ENCODE data around the gene PNPLA6.

The PNPLA6 gene

GRCh38 chr19:7578127-7578526 is 42.6 kb downstream of the PNPLA6 start:
- no peak for DNase-seq (ENCODE audit: low read depth)
- TF ChIP-seq, protein P1, sequence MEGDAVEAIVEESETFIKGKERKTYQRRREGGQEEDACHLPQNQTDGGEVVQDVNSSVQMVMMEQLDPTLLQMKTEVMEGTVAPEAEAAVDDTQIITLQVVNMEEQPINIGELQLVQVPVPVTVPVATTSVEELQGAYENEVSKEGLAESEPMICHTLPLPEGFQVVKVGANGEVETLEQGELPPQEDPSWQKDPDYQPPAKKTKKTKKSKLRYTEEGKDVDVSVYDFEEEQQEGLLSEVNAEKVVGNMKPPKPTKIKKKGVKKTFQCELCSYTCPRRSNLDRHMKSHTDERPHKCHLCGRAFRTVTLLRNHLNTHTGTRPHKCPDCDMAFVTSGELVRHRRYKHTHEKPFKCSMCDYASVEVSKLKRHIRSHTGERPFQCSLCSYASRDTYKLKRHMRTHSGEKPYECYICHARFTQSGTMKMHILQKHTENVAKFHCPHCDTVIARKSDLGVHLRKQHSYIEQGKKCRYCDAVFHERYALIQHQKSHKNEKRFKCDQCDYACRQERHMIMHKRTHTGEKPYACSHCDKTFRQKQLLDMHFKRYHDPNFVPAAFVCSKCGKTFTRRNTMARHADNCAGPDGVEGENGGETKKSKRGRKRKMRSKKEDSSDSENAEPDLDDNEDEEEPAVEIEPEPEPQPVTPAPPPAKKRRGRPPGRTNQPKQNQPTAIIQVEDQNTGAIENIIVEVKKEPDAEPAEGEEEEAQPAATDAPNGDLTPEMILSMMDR (IDR thresholded peaks at IDR 0.05; ENCODE audit: insufficient read depth, low read depth, low read length, missing control alignments) = no peak
- H3K4me3 ChIP-seq (ENCODE audit: low read length) = no peak overlapping the region

DNA sequence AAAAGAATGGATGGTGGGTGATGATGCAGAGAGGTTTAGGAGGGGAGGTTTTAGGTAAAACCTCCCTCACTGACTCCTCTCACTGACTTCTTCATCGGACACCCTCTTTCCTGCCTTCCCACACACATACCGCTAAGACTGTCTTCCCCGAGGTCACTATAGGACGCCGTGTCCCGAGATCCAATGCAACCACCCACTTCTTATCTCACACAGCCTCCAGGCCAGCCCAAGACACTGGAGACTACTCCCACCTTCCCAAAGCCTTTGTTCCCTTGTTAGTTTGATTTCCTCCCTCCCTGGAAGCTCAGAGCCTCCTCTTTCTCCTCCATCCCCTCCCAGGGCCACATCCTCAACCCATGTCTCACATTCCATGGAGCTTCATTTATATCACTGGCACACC is 43.7 kb downstream of the PNPLA6 start:
- no peak overlapping the region for H3K4me3 ChIP-seq (ENCODE audit: low read length)
- TF ChIP-seq, protein P1 (IDR thresholded peaks at IDR 0.05; ENCODE audit: insufficient read depth, low read depth, low read length, missing control alignments) = no peak
- no peak for DNase-seq (ENCODE audit: low read depth)

- no peak overlapping the region for H3K4me3 ChIP-seq (ENCODE audit: low read length)
- TF ChIP-seq, protein P1 (IDR thresholded peaks at IDR 0.05; ENCODE audit: insufficient read depth, low read depth, low read length, missing control alignments) = no peak
- no peak for DNase-seq (ENCODE audit: low read depth)
Observed at GRCh38 chr19:7582446-7582845, 46.9 kb downstream of the PNPLA6 start.

DNA sequence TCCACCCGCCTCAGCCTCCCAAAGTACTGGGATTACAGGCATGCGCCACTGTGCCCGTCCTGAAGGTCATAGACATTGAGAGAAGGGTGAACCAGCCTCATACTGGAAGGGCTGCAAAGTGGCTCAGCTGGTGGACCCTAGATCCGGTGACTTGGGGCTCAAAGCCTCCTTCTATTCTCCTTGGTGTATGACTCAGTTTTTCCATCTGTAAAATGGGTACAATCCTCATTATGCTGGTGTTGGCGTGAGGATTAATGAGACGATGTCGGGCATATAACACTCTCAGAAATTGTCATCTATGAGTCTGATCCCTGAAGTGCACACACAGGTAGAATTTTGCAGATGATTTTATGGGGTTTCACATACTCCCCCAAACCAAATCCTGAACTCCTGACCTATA is 54.3 kb downstream of the PNPLA6 start:
- H3K4me3 ChIP-seq (ENCODE audit: low read length) = no peak overlapping the region
- TF ChIP-seq, protein P1 (IDR thresholded peaks at IDR 0.05; ENCODE audit: insufficient read depth, low read depth, low read length, missing control alignments) = no peak
- no peak for DNase-seq (ENCODE audit: low read depth)

DNA sequence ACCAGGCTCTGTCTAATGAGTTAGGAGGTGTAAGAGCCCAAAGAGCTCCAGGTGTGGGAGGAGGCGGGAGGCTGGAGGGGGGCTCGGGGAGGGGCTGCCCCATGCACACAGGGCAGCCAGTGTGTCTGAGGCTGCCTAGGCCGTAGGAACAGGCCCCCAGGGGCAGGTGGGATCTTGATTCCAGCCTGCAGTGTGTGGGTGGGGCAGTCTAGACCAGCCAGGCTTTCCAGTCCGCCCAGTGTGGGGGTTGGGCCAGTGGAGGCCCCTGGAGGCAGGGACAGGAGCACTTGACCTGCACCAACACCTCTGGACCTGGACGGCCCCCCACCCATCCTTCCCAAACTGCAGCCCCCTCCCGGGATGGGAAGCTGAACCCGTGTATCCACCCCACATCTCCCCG is 54.7 kb downstream of the PNPLA6 start:
- peak; percentile 60 for DNase-seq (ENCODE audit: low read depth)
- TF ChIP-seq, protein P1 (IDR thresholded peaks at IDR 0.05; ENCODE audit: insufficient read depth, low read depth, low read length, missing control alignments) = no peak
- H3K4me3 ChIP-seq (ENCODE audit: low read length) = no peak overlapping the region

DNA sequence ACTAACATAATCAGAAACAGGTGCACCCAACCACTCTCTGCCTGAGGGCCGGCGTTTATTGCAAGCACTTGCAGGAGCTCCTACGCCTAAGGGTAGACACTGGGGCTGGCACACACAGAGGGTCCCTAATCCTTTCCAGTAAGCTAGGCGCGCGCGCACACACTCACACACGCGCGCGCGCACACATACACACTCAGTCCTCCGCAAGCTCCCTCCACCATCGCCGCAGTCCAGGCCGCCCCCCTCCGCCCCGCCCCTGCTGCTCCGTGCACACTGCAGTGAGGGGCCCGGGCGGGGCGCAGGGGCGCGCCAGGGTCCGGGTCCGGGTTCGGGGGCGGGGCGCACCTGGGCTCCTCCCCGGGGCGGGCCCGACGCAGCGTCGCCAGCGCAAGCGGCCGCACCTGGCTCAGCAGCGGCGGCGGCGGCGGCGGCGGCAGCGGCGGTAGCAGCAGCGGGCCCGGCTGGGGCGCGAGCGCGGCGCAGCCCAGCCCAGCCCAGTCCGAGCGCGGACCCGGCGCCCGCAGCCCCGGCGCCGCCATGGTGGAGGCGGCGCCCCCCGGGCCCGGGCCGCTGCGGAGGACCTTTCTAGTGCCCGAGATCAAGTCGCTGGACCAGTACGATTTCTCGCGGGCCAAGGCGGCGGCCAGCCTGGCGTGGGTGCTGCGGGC is 60.1 kb downstream of the PNPLA6 start, which contains the start of gene CAMSAP3:
Gene CAMSAP3 (plus strand): TSS at position 398 of the 668 bp plus-strand sequence. CDS start 140 bp downstream, at position 538.
- peak within 1 kb of the TSS; percentile 64 for H3K4me3 ChIP-seq (ENCODE audit: low read length)
- TF ChIP-seq, protein P1 (IDR thresholded peaks at IDR 0.05; ENCODE audit: insufficient read depth, low read depth, low read length, missing control alignments) = no peak
- DNase-seq (ENCODE audit: low read depth) = peak; percentile 69

Measured in epithelial cell of esophagus (primary cell).